HCT116 (cell line): ENCODE results near the gene UPF3A. TPM values are rescaled to one million over a fixed set of nuclear protein-coding genes. Genes with fewer than 3 reads are reported as not detected.

Source experiments
- ATAC-seq: fragments of 200-7000 bp; cut with Tn5 transposase; 2 replicates; pipeline ENCODE4 v1.9.1; 2020; ENCODE audit warnings: mild to moderate bottlenecking, moderate library complexity
- BruUV-seq: library from RNA; stranded (reverse); fragments of 400-500 nt; replicated peaks from 2 replicates; lab custom pipeline; 2021; lab: Mats Ljungman, UMichigan
- CTCF ChIA-PET: fragments of 300-600 bp; sonication (Branson Sonifier 250); formaldehyde crosslinking; loops from one replicate; lab custom pipeline; 2021; ENCODE audit warnings: antibody characterized with exemption; lab: Charles Lee
- POLR2A ChIA-PET: fragments of 300-600, 350-600 bp; sonication (Branson Sonifier 250); formaldehyde crosslinking; loops from one replicate; lab custom pipeline; 2021; ENCODE audit warnings: antibody characterized with exemption; lab: Charles Lee
- RAD21 ChIA-PET, 2 experiments: fragments of 300-600 bp; sonication (Branson Sonifier 250); formaldehyde crosslinking; loops; one replicate each; lab custom pipeline; 2023; ENCODE audit warnings: low total read pairs in 2 of 2; ENCODE audit not compliant: uncharacterized antibody in 2 of 2, unreplicated experiment in 2 of 2, low non-redundant PET in 1 of 2; lab: Charles Lee
- DNase-seq: peaks from one replicate; pipeline ENCODE4 v3.0.0-alpha.2; 2010; ENCODE audit warnings: low read depth, low spot score
- H2AFZ ChIP-seq: fragments of 200-600 bp; shearing (Covaris generic), sonication (generic); 2 replicates; pipeline ENCODE4 v1.6.1; 2017; ENCODE audit warnings: low read depth, mixed run types, mixed read lengths, antibody characterized with exemption, low read length; ENCODE audit not compliant: poor library complexity, severe bottlenecking
- H3K27ac ChIP-seq: 2 replicates; pipeline ENCODE4 v1.5.1; 2012; ENCODE audit warnings: low read depth, low read length
- H3K27me3 ChIP-seq: fragments of 200-600 bp; sonication (generic); 2 replicates; pipeline ENCODE4 v1.6.1; 2016; ENCODE audit warnings: mixed run types, low read length, mixed read lengths; ENCODE audit not compliant: insufficient read depth
- H3K36me3 ChIP-seq, 2 experiments: fragments of 200-500 bp in 1 of 2; fragments of 200-600 bp in 1 of 2; sonication (Bioruptor generic) in 1 of 2; sonication (generic) in 1 of 2; 2 replicates each; pipeline versions ENCODE4 v1.5.1 to v1.6.1; 2014 to 2016; ENCODE audit warnings: low read length in 2 of 2, inconsistent platforms in 1 of 2, mixed read lengths in 1 of 2, mixed run types in 1 of 2; ENCODE audit not compliant: insufficient read depth in 2 of 2, control insufficient read depth in 1 of 2
- H3K4me1 ChIP-seq, 2 experiments: fragments of 200-600 bp in 1 of 2; sonication (generic) in 1 of 2; 2 replicates each; pipeline versions ENCODE4 v1.5.1 to v1.6.1; 2012 to 2017; ENCODE audit warnings: low read length in 2 of 2, inconsistent platforms in 1 of 2, mild to moderate bottlenecking in 1 of 2, mixed read lengths in 1 of 2, mixed run types in 1 of 2, moderate library complexity in 1 of 2; ENCODE audit not compliant: insufficient read depth in 2 of 2, control insufficient read depth in 1 of 2
- H3K4me2 ChIP-seq: fragments of 200-600 bp; sonication (generic); 2 replicates; pipeline ENCODE4 v1.6.1; 2017; ENCODE audit warnings: mixed run types, low read length, mixed read lengths
- H3K4me3 ChIP-seq, 2 experiments: fragments of 200-600 bp in 1 of 2; sonication (generic) in 1 of 2; replicated peaks in 1 of 2; 2 replicates each; pipeline ENCODE4 v1.5.1; 2011 to 2016; ENCODE audit warnings: low read length in 2 of 2, control low read depth in 1 of 2, low read depth in 1 of 2, mild to moderate bottlenecking in 1 of 2, mixed read lengths in 1 of 2, mixed run types in 1 of 2
- H3K79me2 ChIP-seq: fragments of 200-600 bp; sonication (generic); 2 replicates; pipeline ENCODE4 v1.6.1; 2017; ENCODE audit warnings: mild to moderate bottlenecking, mixed run types, low read length, moderate library complexity, mixed read lengths; ENCODE audit not compliant: insufficient read depth
- H3K9ac ChIP-seq: fragments of 200-600 bp; sonication (generic); 2 replicates; pipeline ENCODE4 v1.6.1; 2016; ENCODE audit warnings: low read length, mixed read lengths
- H3K9me2 ChIP-seq: fragments of 200-600 bp; sonication (generic), shearing (Covaris generic); 2 replicates; pipeline ENCODE4 v1.6.1; 2017; ENCODE audit warnings: mixed run types, mild to moderate bottlenecking, moderate library complexity; ENCODE audit not compliant: insufficient read depth
- H3K9me3 ChIP-seq, 2 experiments: fragments of 200-500 bp in 1 of 2; fragments of 200-600 bp in 1 of 2; sonication (Bioruptor generic) in 1 of 2; sonication (generic) in 1 of 2; 2 replicates each; pipeline ENCODE4 v1.6.1; 2014 to 2017; ENCODE audit warnings: low read length in 2 of 2, mixed read lengths in 2 of 2, inconsistent platforms in 1 of 2, low read depth in 1 of 2, mild to moderate bottlenecking in 1 of 2, mixed run types in 1 of 2, moderate library complexity in 1 of 2; ENCODE audit not compliant: control insufficient read depth in 1 of 2, insufficient read depth in 1 of 2
- H4K20me1 ChIP-seq: fragments of 200-600 bp; sonication (generic), shearing (Covaris generic); 2 replicates; pipeline ENCODE4 v1.6.1; 2017; ENCODE audit warnings: mixed run types, mild to moderate bottlenecking, moderate library complexity; ENCODE audit not compliant: insufficient read depth
- CBX3 ChIP-seq: IDR thresholded peaks from 2 replicates; pipeline ENCODE4 v1.6.1; 2012; ENCODE audit warnings: low read depth
- EGR1 ChIP-seq: IDR thresholded peaks from 2 replicates; pipeline ENCODE4 v1.6.1; 2012; ENCODE audit warnings: low read depth
- ELF1 ChIP-seq: IDR thresholded peaks from 2 replicates; pipeline ENCODE4 v1.6.1; 2012; ENCODE audit warnings: low read depth, borderline replicate concordance
- EZH2 ChIP-seq: fragments of 200-600 bp; sonication (generic); IDR thresholded peaks from 2 replicates; pipeline ENCODE4 v1.6.1; 2017; ENCODE audit warnings: antibody characterized with exemption, mixed run types
- EZH2phosphoT487 ChIP-seq: fragments of 200-600 bp; IDR thresholded peaks from 2 replicates; pipeline ENCODE4 v1.6.1; 2018; ENCODE audit warnings: antibody characterized with exemption, borderline replicate concordance
- JUND ChIP-seq: IDR thresholded peaks from 2 replicates; pipeline ENCODE4 v1.6.1; 2012
- POLR2A ChIP-seq: IDR thresholded peaks from 2 replicates; pipeline ENCODE4 v1.7.0; 2011; ENCODE audit warnings: borderline replicate concordance; ENCODE audit not compliant: insufficient read depth, insufficient read length; ENCODE audit errors: extremely low read depth
- RAD21 ChIP-seq: IDR thresholded peaks from 2 replicates; pipeline ENCODE4 v1.6.1; 2012; ENCODE audit warnings: low read depth, mild to moderate bottlenecking
- SIN3A ChIP-seq: IDR thresholded peaks from 2 replicates; pipeline ENCODE4 v1.6.1; 2012; ENCODE audit warnings: low read depth
- SP1 ChIP-seq: IDR thresholded peaks from 2 replicates; pipeline ENCODE4 v1.6.1; 2012; ENCODE audit warnings: low read depth
- SRF ChIP-seq: IDR thresholded peaks from 2 replicates; pipeline ENCODE4 v1.6.1; 2012; ENCODE audit warnings: low read depth
- TCF7L2 ChIP-seq: IDR thresholded peaks from 2 replicates; pipeline ENCODE4 v1.7.0; 2011; ENCODE audit warnings: borderline replicate concordance, inconsistent platforms; ENCODE audit not compliant: insufficient read depth, insufficient read length; ENCODE audit errors: extremely low read depth
- YY1 ChIP-seq: IDR thresholded peaks from 2 replicates; pipeline ENCODE4 v1.6.1; 2011; ENCODE audit warnings: low read length, low read depth, moderate library complexity, mild to moderate bottlenecking; ENCODE audit not compliant: insufficient replicate concordance; ENCODE audit errors: extremely low read depth
- ZFX ChIP-seq: fragments of 450-650 bp; IDR thresholded peaks from 2 replicates; pipeline ENCODE4 v1.6.1; 2017
- ZNF274 ChIP-seq: fragments of 200-500 bp; sonication (Bioruptor generic); IDR thresholded peaks from 2 replicates; pipeline ENCODE4 v1.6.1; 2014; ENCODE audit warnings: mild to moderate bottlenecking, low read depth, low read length, inconsistent platforms
- intact Hi-C: fragments of 100-400 bp; cut with micrococcal nuclease; formaldehyde crosslinking; loops from 2 replicates; pipeline ENCODE4 v1.10.0; 2022
- total RNA-seq: library from RNA; stranded (reverse); gene quantifications from one replicate; pipeline ENCODE4 v1.2.1, GENCODE V29; 2021; ENCODE audit not compliant: unreplicated experiment
- TF ChIP-seq, protein P1 (sequence below), 3 experiments: fragments of 200-600 bp in 1 of 3; sonication (generic) in 1 of 3; IDR thresholded peaks in 2 of 3; conservative IDR thresholded peaks in 1 of 3; 2 replicates each; pipeline ENCODE4 v1.5.1; 2012 to 2017; ENCODE audit warnings: low read depth in 2 of 3, low read length in 2 of 3, antibody characterized with exemption in 1 of 3, borderline replicate concordance in 1 of 3, control low read depth in 1 of 3, mild to moderate bottlenecking in 1 of 3, mixed read lengths in 1 of 3, mixed run types in 1 of 3, moderate library complexity in 1 of 3; ENCODE audit not compliant: insufficient read depth in 1 of 3
- TF ChIP-seq, protein P2 (sequence below): IDR thresholded peaks from 2 replicates; pipeline ENCODE4 v1.6.1; 2012
- TF ChIP-seq, protein P3 (sequence below): IDR thresholded peaks from 2 replicates; pipeline ENCODE4 v1.6.1; 2012
- TF ChIP-seq, protein P4 (sequence below): IDR thresholded peaks from 2 replicates; pipeline ENCODE4 v1.6.1; 2011; ENCODE audit warnings: mild to moderate bottlenecking, low read length, moderate library complexity; ENCODE audit not compliant: insufficient replicate concordance; ENCODE audit errors: extremely low read depth
- TF ChIP-seq, protein P5 (sequence below): IDR thresholded peaks from 2 replicates; pipeline ENCODE4 v1.6.1; 2012; ENCODE audit warnings: low read depth

The UPF3A gene
- total RNA-seq, 1 experiment from 2014 or later: 31.8 TPM

DNA sequence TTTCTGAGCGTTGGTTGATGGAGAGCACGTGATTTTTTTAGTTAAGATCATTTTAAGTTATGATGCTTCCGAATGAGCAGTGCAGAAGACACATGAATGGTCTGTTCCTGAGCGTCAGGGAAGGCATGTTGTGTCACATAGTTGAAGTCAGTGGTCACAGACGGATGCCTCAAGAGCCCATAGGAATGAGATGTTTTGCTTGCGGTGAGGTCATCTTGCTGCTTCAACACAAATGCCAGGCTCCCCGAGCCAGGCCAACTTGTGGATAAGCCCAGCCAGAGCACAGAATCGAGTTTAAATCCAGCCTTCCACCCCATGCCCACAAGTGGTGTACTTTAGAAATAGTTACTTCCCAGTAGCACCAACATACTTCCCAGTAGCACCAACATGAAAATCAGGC lies 5.4 kb downstream of the UPF3A start:
- H2AFZ ChIP-seq: no peak overlapping the region
- H3K9ac ChIP-seq: no peak overlapping the region
- CTCF ChIA-PET: no interaction called here
- RAD21 ChIA-PET: no interaction called here
- no peaks in the 10 kb centered on the region for H3K27me3 ChIP-seq
- no peak overlapping the region for H3K27ac ChIP-seq
- BruUV-seq: no TSS peak
- peaks cover 3 to 8% of the 10 kb centered on the region in 2 experiments; a peak in 3 of 4 replicates for H3K4me1 ChIP-seq
- no peak overlapping the region for H3K4me3 ChIP-seq
- no peaks in the 10 kb centered on the region for H3K9me3 ChIP-seq
- peaks cover 21% of the 10 kb centered on the region for H3K79me2 ChIP-seq
- no peak for TF ChIP-seq ELF1
- no peak for TF ChIP-seq SP1
- TF ChIP-seq, protein P1, sequence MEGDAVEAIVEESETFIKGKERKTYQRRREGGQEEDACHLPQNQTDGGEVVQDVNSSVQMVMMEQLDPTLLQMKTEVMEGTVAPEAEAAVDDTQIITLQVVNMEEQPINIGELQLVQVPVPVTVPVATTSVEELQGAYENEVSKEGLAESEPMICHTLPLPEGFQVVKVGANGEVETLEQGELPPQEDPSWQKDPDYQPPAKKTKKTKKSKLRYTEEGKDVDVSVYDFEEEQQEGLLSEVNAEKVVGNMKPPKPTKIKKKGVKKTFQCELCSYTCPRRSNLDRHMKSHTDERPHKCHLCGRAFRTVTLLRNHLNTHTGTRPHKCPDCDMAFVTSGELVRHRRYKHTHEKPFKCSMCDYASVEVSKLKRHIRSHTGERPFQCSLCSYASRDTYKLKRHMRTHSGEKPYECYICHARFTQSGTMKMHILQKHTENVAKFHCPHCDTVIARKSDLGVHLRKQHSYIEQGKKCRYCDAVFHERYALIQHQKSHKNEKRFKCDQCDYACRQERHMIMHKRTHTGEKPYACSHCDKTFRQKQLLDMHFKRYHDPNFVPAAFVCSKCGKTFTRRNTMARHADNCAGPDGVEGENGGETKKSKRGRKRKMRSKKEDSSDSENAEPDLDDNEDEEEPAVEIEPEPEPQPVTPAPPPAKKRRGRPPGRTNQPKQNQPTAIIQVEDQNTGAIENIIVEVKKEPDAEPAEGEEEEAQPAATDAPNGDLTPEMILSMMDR (IDR thresholded peaks at IDR 0.05 in 2 of 3, conservative IDR thresholded peaks at IDR 0.05 in 1 of 3; ENCODE audit: borderline replicate concordance in 1 of 3, insufficient read depth in 1 of 3, low read depth in 2 of 3, low read length in 2 of 3): no peak
- no peak for TF ChIP-seq EZH2phosphoT487
- TF ChIP-seq EGR1: no peak
- TF ChIP-seq ZFX: no peak
- TF ChIP-seq, protein P2, sequence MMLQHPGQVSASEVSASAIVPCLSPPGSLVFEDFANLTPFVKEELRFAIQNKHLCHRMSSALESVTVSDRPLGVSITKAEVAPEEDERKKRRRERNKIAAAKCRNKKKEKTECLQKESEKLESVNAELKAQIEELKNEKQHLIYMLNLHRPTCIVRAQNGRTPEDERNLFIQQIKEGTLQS: no peak
- no peak for TF ChIP-seq YY1
- TF ChIP-seq SRF: no peak
- no peak for TF ChIP-seq TCF7L2
- no peak for TF ChIP-seq EZH2
- TF ChIP-seq, protein P3, sequence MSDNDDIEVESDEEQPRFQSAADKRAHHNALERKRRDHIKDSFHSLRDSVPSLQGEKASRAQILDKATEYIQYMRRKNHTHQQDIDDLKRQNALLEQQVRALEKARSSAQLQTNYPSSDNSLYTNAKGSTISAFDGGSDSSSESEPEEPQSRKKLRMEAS: no peak
- TF ChIP-seq CBX3: no peak
- no peak for TF ChIP-seq ZNF274
- no peak for TF ChIP-seq RAD21
- no peak for TF ChIP-seq POLR2A
- no peak for TF ChIP-seq JUND
- TF ChIP-seq, protein P4, sequence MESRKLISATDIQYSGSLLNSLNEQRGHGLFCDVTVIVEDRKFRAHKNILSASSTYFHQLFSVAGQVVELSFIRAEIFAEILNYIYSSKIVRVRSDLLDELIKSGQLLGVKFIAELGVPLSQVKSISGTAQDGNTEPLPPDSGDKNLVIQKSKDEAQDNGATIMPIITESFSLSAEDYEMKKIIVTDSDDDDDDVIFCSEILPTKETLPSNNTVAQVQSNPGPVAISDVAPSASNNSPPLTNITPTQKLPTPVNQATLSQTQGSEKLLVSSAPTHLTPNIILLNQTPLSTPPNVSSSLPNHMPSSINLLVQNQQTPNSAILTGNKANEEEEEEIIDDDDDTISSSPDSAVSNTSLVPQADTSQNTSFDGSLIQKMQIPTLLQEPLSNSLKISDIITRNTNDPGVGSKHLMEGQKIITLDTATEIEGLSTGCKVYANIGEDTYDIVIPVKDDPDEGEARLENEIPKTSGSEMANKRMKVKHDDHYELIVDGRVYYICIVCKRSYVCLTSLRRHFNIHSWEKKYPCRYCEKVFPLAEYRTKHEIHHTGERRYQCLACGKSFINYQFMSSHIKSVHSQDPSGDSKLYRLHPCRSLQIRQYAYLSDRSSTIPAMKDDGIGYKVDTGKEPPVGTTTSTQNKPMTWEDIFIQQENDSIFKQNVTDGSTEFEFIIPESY: no peak
- TF ChIP-seq SIN3A: no peak
- TF ChIP-seq, protein P5, sequence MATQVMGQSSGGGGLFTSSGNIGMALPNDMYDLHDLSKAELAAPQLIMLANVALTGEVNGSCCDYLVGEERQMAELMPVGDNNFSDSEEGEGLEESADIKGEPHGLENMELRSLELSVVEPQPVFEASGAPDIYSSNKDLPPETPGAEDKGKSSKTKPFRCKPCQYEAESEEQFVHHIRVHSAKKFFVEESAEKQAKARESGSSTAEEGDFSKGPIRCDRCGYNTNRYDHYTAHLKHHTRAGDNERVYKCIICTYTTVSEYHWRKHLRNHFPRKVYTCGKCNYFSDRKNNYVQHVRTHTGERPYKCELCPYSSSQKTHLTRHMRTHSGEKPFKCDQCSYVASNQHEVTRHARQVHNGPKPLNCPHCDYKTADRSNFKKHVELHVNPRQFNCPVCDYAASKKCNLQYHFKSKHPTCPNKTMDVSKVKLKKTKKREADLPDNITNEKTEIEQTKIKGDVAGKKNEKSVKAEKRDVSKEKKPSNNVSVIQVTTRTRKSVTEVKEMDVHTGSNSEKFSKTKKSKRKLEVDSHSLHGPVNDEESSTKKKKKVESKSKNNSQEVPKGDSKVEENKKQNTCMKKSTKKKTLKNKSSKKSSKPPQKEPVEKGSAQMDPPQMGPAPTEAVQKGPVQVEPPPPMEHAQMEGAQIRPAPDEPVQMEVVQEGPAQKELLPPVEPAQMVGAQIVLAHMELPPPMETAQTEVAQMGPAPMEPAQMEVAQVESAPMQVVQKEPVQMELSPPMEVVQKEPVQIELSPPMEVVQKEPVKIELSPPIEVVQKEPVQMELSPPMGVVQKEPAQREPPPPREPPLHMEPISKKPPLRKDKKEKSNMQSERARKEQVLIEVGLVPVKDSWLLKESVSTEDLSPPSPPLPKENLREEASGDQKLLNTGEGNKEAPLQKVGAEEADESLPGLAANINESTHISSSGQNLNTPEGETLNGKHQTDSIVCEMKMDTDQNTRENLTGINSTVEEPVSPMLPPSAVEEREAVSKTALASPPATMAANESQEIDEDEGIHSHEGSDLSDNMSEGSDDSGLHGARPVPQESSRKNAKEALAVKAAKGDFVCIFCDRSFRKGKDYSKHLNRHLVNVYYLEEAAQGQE: no peak
- TF ChIP-seq, all 23 proteins: peak for 0
- H4K20me1 ChIP-seq: no peaks in the 10 kb centered on the region; the same call in 1 of the 2 replicates
- ATAC-seq (no peak), DNase-seq (no peak)
- no peaks in the 10 kb centered on the region for H3K9me2 ChIP-seq
- H3K36me3 ChIP-seq: peaks cover 7 to 16% of the 10 kb centered on the region in 2 experiments; a peak in 2 of 4 replicates
- intact Hi-C loops: no loop called here
- POLR2A ChIA-PET: interaction anchor here (0.6 kb wide), 1 partner anchor 26 kb away, joined by 3 read pairs; no protein-coding TSS in a partner anchor
- no peak overlapping the region for H3K4me2 ChIP-seq
